ENCODE measurements around the gene PSMB4.

DNA sequence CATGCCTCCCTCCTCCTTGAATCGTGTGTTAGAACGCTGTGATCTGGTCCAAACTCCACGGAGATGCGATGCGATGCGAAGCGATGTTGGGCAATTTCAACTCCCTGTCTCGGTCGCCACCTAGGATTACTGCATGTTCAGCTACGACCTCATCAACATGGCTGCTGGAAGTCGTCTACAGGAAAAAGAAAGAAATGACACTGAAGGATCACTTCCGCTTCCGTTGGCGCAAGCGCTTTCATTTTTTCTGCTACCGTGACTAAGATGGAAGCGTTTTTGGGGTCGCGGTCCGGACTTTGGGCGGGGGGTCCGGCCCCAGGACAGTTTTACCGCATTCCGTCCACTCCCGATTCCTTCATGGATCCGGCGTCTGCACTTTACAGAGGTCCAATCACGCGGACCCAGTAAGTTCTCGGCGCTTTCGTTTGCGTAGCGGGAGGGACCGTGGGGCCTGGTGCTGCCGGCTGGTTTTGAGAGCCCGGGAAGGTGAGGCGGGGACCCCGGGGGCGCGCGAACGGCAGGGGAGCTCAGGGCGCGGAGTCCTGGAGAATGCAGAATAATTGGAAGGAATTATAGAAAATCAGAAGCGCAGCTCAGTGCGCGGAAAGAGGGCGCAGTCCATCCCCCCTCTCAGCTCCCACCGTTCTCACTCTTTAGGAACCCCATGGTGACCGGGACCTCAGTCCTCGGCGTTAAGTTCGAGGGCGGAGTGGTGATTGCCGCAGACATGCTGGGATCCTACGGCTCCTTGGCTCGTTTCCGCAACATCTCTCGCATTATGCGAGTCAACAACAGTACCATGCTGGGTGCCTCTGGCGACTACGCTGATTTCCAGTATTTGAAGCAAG lies at the start of gene PSMB4:
- TF ChIP-seq, protein P1, sequence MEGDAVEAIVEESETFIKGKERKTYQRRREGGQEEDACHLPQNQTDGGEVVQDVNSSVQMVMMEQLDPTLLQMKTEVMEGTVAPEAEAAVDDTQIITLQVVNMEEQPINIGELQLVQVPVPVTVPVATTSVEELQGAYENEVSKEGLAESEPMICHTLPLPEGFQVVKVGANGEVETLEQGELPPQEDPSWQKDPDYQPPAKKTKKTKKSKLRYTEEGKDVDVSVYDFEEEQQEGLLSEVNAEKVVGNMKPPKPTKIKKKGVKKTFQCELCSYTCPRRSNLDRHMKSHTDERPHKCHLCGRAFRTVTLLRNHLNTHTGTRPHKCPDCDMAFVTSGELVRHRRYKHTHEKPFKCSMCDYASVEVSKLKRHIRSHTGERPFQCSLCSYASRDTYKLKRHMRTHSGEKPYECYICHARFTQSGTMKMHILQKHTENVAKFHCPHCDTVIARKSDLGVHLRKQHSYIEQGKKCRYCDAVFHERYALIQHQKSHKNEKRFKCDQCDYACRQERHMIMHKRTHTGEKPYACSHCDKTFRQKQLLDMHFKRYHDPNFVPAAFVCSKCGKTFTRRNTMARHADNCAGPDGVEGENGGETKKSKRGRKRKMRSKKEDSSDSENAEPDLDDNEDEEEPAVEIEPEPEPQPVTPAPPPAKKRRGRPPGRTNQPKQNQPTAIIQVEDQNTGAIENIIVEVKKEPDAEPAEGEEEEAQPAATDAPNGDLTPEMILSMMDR (IDR thresholded peaks at IDR 0.05), result peak; percentile 80
- TF ChIP-seq ZFX (IDR thresholded peaks at IDR 0.05; ENCODE audit: borderline replicate concordance), result no peak
